ENCODE data around the gene CXADR. TPM values are rescaled to one million over a fixed set of nuclear protein-coding genes. Genes with fewer than 3 reads are reported as not detected.

CXADR gene
- total RNA-seq, 6 donors from 2014 or later, result 19.9 to 73.0 (median 29.2) TPM

- no peak for ATAC-seq (ENCODE audit: low FRiP score in 2 of 2)
- WGBS, 2 donors, result 71 to 85% methylated on average over 1 of the region's 1 CpG
- Histone ChIP-seq H3K9me3 (no peaks in the 10 kb centered on the region), H3K4me3 (no peak overlapping the region), H3K27ac (no peak overlapping the region), H3K4me1 (no peaks in the 10 kb centered on the region), H3K27me3 (no peaks in the 10 kb centered on the region), H3K36me3 (peaks cover 9 to 88% (median 24%) of the 10 kb centered on the region in 4 donors)
- TF ChIP-seq POLR2AphosphoS5 (IDR thresholded peaks at IDR 0.05) (no peak), EP300 (IDR thresholded peaks at IDR 0.05) (no peak), POLR2A (IDR thresholded peaks at IDR 0.05) (no peak), CTCF (IDR thresholded peaks at IDR 0.05) (no peak)
- no peak for DNase-seq
Measured at GRCh38 chr21:17597680-17598079, 84.8 kb downstream of the CXADR start.

GRCh38 chr21:17598437-17598836, 85.6 kb downstream of the CXADR start:
- no peak for TF ChIP-seq POLR2AphosphoS5 (IDR thresholded peaks at IDR 0.05)
- no peak for TF ChIP-seq EP300 (IDR thresholded peaks at IDR 0.05)
- TF ChIP-seq CTCF (IDR thresholded peaks at IDR 0.05), result no peak
- TF ChIP-seq POLR2A (IDR thresholded peaks at IDR 0.05), result no peak
- Histone ChIP-seq H3K9me3 (no peaks in the 10 kb centered on the region), H3K27ac (no peak overlapping the region), H3K4me1 (no peaks in the 10 kb centered on the region), H3K36me3 (peaks cover 9 to 90% (median 29%) of the 10 kb centered on the region in 4 donors), H3K4me3 (no peak overlapping the region), H3K27me3 (no peaks in the 10 kb centered on the region)
- DNase-seq (no peak), ATAC-seq (ENCODE audit: low FRiP score in 2 of 2) (no peak)
- 90 to 91% methylated on average over 3 of the region's 3 CpGs for WGBS, 2 donors

GRCh38 chr21:17602874-17603273, 90.0 kb downstream of the CXADR start:
- Histone ChIP-seq H3K27ac (no peak overlapping the region), H3K4me1 (peaks cover 0 to 4% (median 0%) of the 10 kb centered on the region in 4 donors), H3K9me3 (no peaks in the 10 kb centered on the region), H3K4me3 (no peak overlapping the region), H3K36me3 (peaks cover 4 to 88% (median 34%) of the 10 kb centered on the region in 4 donors), H3K27me3 (no peaks in the 10 kb centered on the region)
- WGBS, 2 donors, result 76 to 81% methylated on average over 3 of the region's 3 CpGs
- ATAC-seq (ENCODE audit: low FRiP score in 2 of 2) (no peak), DNase-seq (no peak)
- TF ChIP-seq EP300 (IDR thresholded peaks at IDR 0.05) (no peak), POLR2AphosphoS5 (IDR thresholded peaks at IDR 0.05) (no peak), CTCF (IDR thresholded peaks at IDR 0.05) (no peak), POLR2A (IDR thresholded peaks at IDR 0.05) (no peak)

GRCh38 chr21:17607684-17608083, 94.8 kb downstream of the CXADR start:
- WGBS, 2 donors, result 83 to 91% methylated on average over 2 of the region's 2 CpGs
- ATAC-seq (ENCODE audit: low FRiP score in 2 of 2) (no peak), DNase-seq (no peak)
- Histone ChIP-seq H3K9me3 (no peaks in the 10 kb centered on the region), H3K4me1 (peaks cover 5 to 16% (median 10%) of the 10 kb centered on the region in 4 donors), H3K36me3 (peaks cover 0 to 54% (median 15%) of the 10 kb centered on the region in 4 donors), H3K4me3 (no peak overlapping the region), H3K27ac (no peak overlapping the region), H3K27me3 (no peaks in the 10 kb centered on the region)
- TF ChIP-seq POLR2A (IDR thresholded peaks at IDR 0.05), result no peak

DNA sequence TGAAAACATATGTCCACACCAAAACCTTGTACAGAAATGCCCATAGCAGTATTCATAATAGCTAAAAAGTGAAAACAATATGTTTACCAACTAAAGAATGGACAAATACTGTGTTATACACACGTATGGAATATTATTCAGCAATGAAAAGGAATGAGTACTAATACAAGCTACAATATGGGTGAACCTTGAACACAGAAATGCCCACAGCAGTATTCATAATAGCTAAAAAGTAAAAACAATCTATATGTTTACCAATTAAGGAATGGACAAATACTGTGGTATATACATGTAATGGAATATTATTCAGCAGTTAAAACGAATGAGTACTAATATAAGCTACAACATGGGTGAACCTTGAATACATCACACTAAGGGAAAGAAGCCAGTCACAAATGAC, 96.8 kb downstream of the CXADR start:
- TF ChIP-seq POLR2AphosphoS5 (IDR thresholded peaks at IDR 0.05) (no peak), POLR2A (IDR thresholded peaks at IDR 0.05) (no peak)
- WGBS, 2 donors, result 91 to 93% methylated on average over 2 of the region's 2 CpGs
- H3K9me3 ChIP-seq, result no peaks in the 10 kb centered on the region
- ATAC-seq (ENCODE audit: low FRiP score in 2 of 2), result no peak
- H3K4me3 ChIP-seq, result no peak overlapping the region
- no peak overlapping the region for H3K27ac ChIP-seq
- peaks cover 8 to 20% (median 11%) of the 10 kb centered on the region in 4 donors for H3K4me1 ChIP-seq
- H3K36me3 ChIP-seq, result peaks cover 0 to 34% (median under 1%) of the 10 kb centered on the region in 4 donors
- DNase-seq, result no peak
- H3K27me3 ChIP-seq, result no peaks in the 10 kb centered on the region

DNA sequence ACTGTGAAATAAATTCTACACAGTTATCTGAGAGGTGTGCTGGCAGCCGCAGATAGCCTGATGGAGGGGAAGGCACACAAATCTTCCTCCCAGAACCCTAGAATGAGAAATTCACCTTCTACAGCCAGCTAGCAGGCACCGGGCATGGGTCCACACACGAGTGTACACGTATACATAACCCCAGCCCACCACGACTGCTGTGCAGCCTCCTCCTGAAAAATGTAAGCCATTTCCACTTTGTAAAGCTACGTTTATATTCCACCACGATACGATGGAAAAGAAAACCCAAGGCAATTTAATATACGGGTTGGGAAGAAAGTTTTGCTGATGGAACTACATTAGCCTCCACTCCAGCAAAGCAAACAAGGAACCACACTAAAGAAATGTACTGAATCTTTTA, 98.1 kb downstream of the CXADR start:
- Histone ChIP-seq H3K4me3 (peak overlapping the region; percentile 65 to 78 (median 71)), H3K27ac (peak overlapping the region; percentile 95 to 96 (median 95)), H3K27me3 (no peaks in the 10 kb centered on the region), H3K36me3 (peaks cover 0 to 23% (median 0%) of the 10 kb centered on the region in 4 donors), H3K9me3 (no peaks in the 10 kb centered on the region), H3K4me1 (peaks cover 8 to 20% (median 11%) of the 10 kb centered on the region in 4 donors)
- no peak for ATAC-seq (ENCODE audit: low FRiP score in 2 of 2)
- TF ChIP-seq EP300 (IDR thresholded peaks at IDR 0.05) (no peak), CTCF (IDR thresholded peaks at IDR 0.05) (no peak), POLR2AphosphoS5 (IDR thresholded peaks at IDR 0.05) (no peak), POLR2A (IDR thresholded peaks at IDR 0.05) (no peak)
- DNase-seq, result peak in 1 of 2 donors; percentile 22
- WGBS, 2 donors, result 41 to 50% methylated on average over 9 of the region's 9 CpGs
